Body of pancreas (tissue), 4 donors: ENCODE measurements around the gene MAP4K4.

ENCODE experiments used
- CTCF ChIP-seq, 7 experiments: fragments of 450-650 bp in 4 of 7; fragments of 200-600 bp in 3 of 7; sonication (generic) in 3 of 7; IDR thresholded peaks; one replicate each; pipeline ENCODE4 v1.5.1; 2016 to 2019; ENCODE audit warnings: antibody characterized with exemption in 7 of 7
- POLR2A ChIP-seq, 3 donors: fragments of 450-650 bp; IDR thresholded peaks; one replicate each; pipeline ENCODE4 v1.6.1; 2016; ENCODE audit warnings: antibody characterized with exemption in 3 of 3, mild to moderate bottlenecking in 2 of 3

GRCh38 chr2:101881131-101881530 is 183.6 kb downstream of the MAP4K4 start:
- TF ChIP-seq CTCF (IDR thresholded peaks at IDR 0.05) (no peak), POLR2A (IDR thresholded peaks at IDR 0.05) (no peak)
